ENCODE data around the gene RNU6-7. TPM values are rescaled to one million over a fixed set of nuclear protein-coding genes. Genes with fewer than 3 reads are reported as not detected.
A peak's percentile ranks its signal among the peaks of the same experiment; 100 is the strongest.

Gene RNU6-7
- total RNA-seq, 1 donor from 2014 or later: not detected

GRCh38 chr14:32203928-32204357 lies 2.1 kb downstream of the RNU6-7 start:
- Mint-ChIP-seq H3K27me3 (no peaks in the 10 kb centered on the region), H3K9me3 (no peaks in the 10 kb centered on the region), H3K27ac (peak overlapping the region; percentile 100), H3K4me3 (peak overlapping the region; percentile 87), H3K4me1 (peaks cover 51% of the 10 kb centered on the region), H3K36me3 (ENCODE audit: low read depth) (peaks cover 10% of the 10 kb centered on the region)
- ATAC-seq (ENCODE audit: low read depth) (no peak), DNase-seq (no peak)
- ChIA-PET POLR2A (interaction anchor here (0.6 to 3.0 kb wide), 10 partner anchors 15 to 1177 kb away, joined by 3 to 53 read pairs (median 3); partner anchors contain the start of genes ARHGAP5, DTD2, HEATR5A and NUBPL), CTCF (interaction anchor here (1.0 kb wide), 2 partner anchors 127 to 130 kb away, joined by 4 read pairs; partner anchors contain the start of gene ARHGAP5)
- intact Hi-C loops (cut with micrococcal nuclease): loop anchor here (1.0 to 10.0 kb wide), 10 partner anchors 49 to 1329 kb away; partner anchors contain the start of genes AP4S1, ARHGAP5, COCH and DTD2
- TF ChIP-seq CTCF (IDR thresholded peaks at IDR 0.05): no peak

DNA sequence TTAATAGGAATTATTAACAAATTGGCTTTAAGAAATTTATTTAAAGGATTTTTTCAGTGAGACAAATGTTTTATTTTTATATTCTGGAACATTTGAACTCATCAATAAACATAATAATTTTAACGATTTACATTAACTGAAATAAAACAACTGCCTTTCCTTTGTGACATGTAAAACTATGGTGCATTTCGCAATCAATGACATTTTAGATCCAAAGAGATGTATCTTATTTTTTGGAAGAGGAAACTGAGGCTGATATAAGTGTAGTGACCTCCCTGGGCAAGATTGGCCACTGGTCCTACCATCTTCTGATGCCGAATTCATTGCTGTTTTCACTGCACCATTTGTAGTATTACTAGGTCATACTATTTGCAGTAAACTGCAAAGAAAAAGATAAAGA lies 3.7 kb downstream of the RNU6-7 start:
- intact Hi-C loops (cut with micrococcal nuclease): loop anchor here (10.0 kb wide), 1 partner anchor 1331 kb away; the partner anchor contains the start of gene COCH
- TF ChIP-seq CTCF (IDR thresholded peaks at IDR 0.05): no peak
- peak overlapping the region; percentile 24 for H3K4me3 Mint-ChIP-seq
- H3K9me3 Mint-ChIP-seq: no peaks in the 10 kb centered on the region
- peaks cover 10% of the 10 kb centered on the region for H3K36me3 Mint-ChIP-seq (ENCODE audit: low read depth)
- CTCF ChIA-PET: interaction anchor here (1.3 kb wide), 1 partner anchor 132 kb away, joined by 4 read pairs; no protein-coding TSS in a partner anchor
- POLR2A ChIA-PET: interaction anchor here (0.7 to 1.3 kb wide), 2 partner anchors 128 to 132 kb away, joined by 4 to 20 read pairs; partner anchors contain the start of gene ARHGAP5
- H3K4me1 Mint-ChIP-seq: peaks cover 45% of the 10 kb centered on the region
- ATAC-seq (ENCODE audit: low read depth) (no peak), DNase-seq (no peak)
- H3K27me3 Mint-ChIP-seq: peaks cover 3% of the 10 kb centered on the region
- H3K27ac Mint-ChIP-seq: peak overlapping the region; percentile 51

DNA sequence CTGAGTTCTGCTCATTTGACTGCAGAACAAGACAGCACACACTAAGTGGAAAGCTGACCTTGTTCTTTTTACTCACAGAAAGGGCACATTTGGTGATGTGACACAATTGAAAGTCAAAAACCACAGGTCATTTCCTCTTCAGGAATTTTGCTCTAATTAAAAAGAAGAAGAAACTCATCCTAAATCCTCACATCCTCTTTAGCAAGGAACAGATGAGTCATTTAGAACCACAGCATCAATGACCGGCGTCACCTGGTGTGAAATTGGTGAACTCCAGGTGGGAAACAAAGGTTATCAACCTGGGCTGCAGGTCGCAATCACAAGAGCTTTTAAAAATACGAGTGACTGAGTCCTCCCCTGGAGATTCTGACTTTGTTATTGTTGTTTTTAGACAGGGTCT lies 4.1 kb downstream of the RNU6-7 start:
- POLR2A ChIA-PET: interaction anchor here (0.7 to 1.3 kb wide), 2 partner anchors 129 to 132 kb away, joined by 4 to 20 read pairs; partner anchors contain the start of gene ARHGAP5
- peaks cover 42% of the 10 kb centered on the region for H3K4me1 Mint-ChIP-seq
- DNase-seq (no peak), ATAC-seq (ENCODE audit: low read depth) (no peak)
- H3K27me3 Mint-ChIP-seq: peaks cover 3% of the 10 kb centered on the region
- peak overlapping the region; percentile 51 for H3K27ac Mint-ChIP-seq
- no peak for TF ChIP-seq CTCF (IDR thresholded peaks at IDR 0.05)
- H3K36me3 Mint-ChIP-seq (ENCODE audit: low read depth): peaks cover 9% of the 10 kb centered on the region
- intact Hi-C loops (cut with micrococcal nuclease): loop anchor here (2.0 to 10.0 kb wide), 2 partner anchors 19 to 1331 kb away; partner anchors contain the start of gene COCH
- CTCF ChIA-PET: interaction anchor here (1.3 to 2.2 kb wide), 2 partner anchors 45 to 132 kb away, joined by 4 to 5 read pairs; no protein-coding TSS in a partner anchor
- H3K4me3 Mint-ChIP-seq: peak overlapping the region; percentile 24
- no peaks in the 10 kb centered on the region for H3K9me3 Mint-ChIP-seq

DNA sequence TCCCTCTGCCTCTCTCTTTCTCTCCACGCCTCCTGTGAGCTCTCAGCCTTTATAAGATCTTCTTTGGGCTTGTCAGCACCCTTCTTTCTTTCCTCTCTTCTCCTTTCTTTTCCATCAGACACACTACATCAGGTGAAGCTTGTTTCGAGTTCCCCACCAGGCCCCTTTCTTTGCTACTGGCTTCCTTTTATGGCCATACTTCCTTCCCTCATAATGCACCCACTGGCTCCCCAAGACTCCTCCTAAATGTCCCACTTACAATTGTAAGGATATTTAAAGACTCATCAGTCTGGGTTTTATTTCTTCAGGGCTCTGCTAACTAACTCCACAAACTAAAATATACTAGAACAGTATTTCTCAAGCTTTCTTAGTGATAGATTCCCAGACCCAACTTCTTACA lies 4.7 kb downstream of the RNU6-7 start:
- peaks cover 3% of the 10 kb centered on the region for H3K27me3 Mint-ChIP-seq
- peak overlapping the region; percentile 51 for H3K27ac Mint-ChIP-seq
- ATAC-seq (ENCODE audit: low read depth) (no peak), DNase-seq (no peak)
- H3K9me3 Mint-ChIP-seq: no peaks in the 10 kb centered on the region
- H3K36me3 Mint-ChIP-seq (ENCODE audit: low read depth): peaks cover 5% of the 10 kb centered on the region
- POLR2A ChIA-PET: interaction anchor here (1.3 kb wide), 1 partner anchor 129 kb away, joined by 20 read pairs; the partner anchor contains the start of gene ARHGAP5
- peaks cover 40% of the 10 kb centered on the region for H3K4me1 Mint-ChIP-seq
- intact Hi-C loops (cut with micrococcal nuclease): loop anchor here (2.0 to 10.0 kb wide), 2 partner anchors 18 to 1332 kb away; partner anchors contain the start of gene COCH
- CTCF ChIA-PET: interaction anchor here (1.3 to 2.2 kb wide), 2 partner anchors 45 to 133 kb away, joined by 4 to 5 read pairs; no protein-coding TSS in a partner anchor
- peak overlapping the region; percentile 11 for H3K4me3 Mint-ChIP-seq
- TF ChIP-seq CTCF (IDR thresholded peaks at IDR 0.05): no peak

- ChIA-PET CTCF (no interaction called here), POLR2A (no interaction called here)
- DNase-seq: no peak
- ATAC-seq (ENCODE audit: low read depth): no peak
- intact Hi-C loops (cut with micrococcal nuclease): loop anchor here (10.0 kb wide), 1 partner anchor 1334 kb away; the partner anchor contains the start of gene COCH
- TF ChIP-seq CTCF (IDR thresholded peaks at IDR 0.05): no peak
- Mint-ChIP-seq H3K4me1 (peaks cover 23% of the 10 kb centered on the region), H3K9me3 (no peaks in the 10 kb centered on the region), H3K36me3 (ENCODE audit: low read depth) (no peaks in the 10 kb centered on the region), H3K27ac (no peak overlapping the region), H3K4me3 (no peak overlapping the region), H3K27me3 (peaks cover 3% of the 10 kb centered on the region)
Measured at GRCh38 chr14:32208490-32208889, 6.6 kb downstream of the RNU6-7 start.
